ENCODE measurements around the gene FSCB.
"Not testable (repeated sequence)": the region's sequence is repeated elsewhere in the genome, so short reads cannot be mapped to it uniquely, and the experiment has no call there.

Gene FSCB

GRCh38 chr14:44507183-44507582 lies at the start of gene FSCB:
TSS of gene FSCB (minus strand) at chr14:44507283. CDS start at chr14:44506987, 296 bp downstream.
- no peak for DNase-seq (ENCODE audit: low read depth in 2 of 2)

- DNase-seq (ENCODE audit: low read depth in 2 of 2), result no peak
Observed at GRCh38 chr14:44531658-44532057, 24.6 kb upstream of the FSCB start.

- no peak for DNase-seq (ENCODE audit: low read depth in 2 of 2)
Observed at GRCh38 chr14:44530475-44530874, 23.4 kb upstream of the FSCB start.

GRCh38 chr14:44529026-44529425 lies 21.9 kb upstream of the FSCB start:
- no peak for DNase-seq (ENCODE audit: low read depth in 2 of 2)

GRCh38 chr14:44528180-44528579 lies 21.1 kb upstream of the FSCB start:
- DNase-seq (ENCODE audit: low read depth in 2 of 2), result no peak

- DNase-seq (ENCODE audit: low read depth in 2 of 2), result no peak
Observed at GRCh38 chr14:44525237-44525636, 18.2 kb upstream of the FSCB start.

GRCh38 chr14:44515668-44516067 lies 8.6 kb upstream of the FSCB start:
- not testable (repeated sequence) for DNase-seq (ENCODE audit: low read depth in 2 of 2)

GRCh38 chr14:44508834-44509233 lies 1.8 kb upstream of the FSCB start:
- DNase-seq (ENCODE audit: low read depth in 2 of 2), result no peak

- DNase-seq (ENCODE audit: low read depth in 2 of 2), result no peak
Observed at GRCh38 chr14:44505588-44505987, 1.5 kb downstream of the FSCB start.

GRCh38 chr14:44497148-44497547 lies 9.9 kb downstream of the FSCB start:
- DNase-seq (ENCODE audit: low read depth in 2 of 2), result no peak

- DNase-seq (ENCODE audit: low read depth in 2 of 2), result no peak
Observed at GRCh38 chr14:44494137-44494536, 12.9 kb downstream of the FSCB start.

GRCh38 chr14:44490966-44491365 lies 16.1 kb downstream of the FSCB start:
- no peak for DNase-seq (ENCODE audit: low read depth in 2 of 2)

GRCh38 chr14:44477953-44478352 lies 29.1 kb downstream of the FSCB start:
- DNase-seq (ENCODE audit: low read depth in 2 of 2), result no peak

GRCh38 chr14:44468771-44469170 lies 38.3 kb downstream of the FSCB start:
- no peak for DNase-seq (ENCODE audit: low read depth in 2 of 2)

- DNase-seq (ENCODE audit: low read depth in 2 of 2), result no peak
Observed at GRCh38 chr14:44463356-44464004, 43.6 kb downstream of the FSCB start.

- no peak for DNase-seq (ENCODE audit: low read depth in 2 of 2)
Observed at GRCh38 chr14:44462381-44462780, 44.7 kb downstream of the FSCB start.

GRCh38 chr14:44461811-44462210 lies 45.3 kb downstream of the FSCB start:
- DNase-seq (ENCODE audit: low read depth in 2 of 2), result no peak
